Measurements from ENCODE around the gene CDH4. TPM values are rescaled to one million over a fixed set of nuclear protein-coding genes. Genes with fewer than 3 reads are reported as not detected.

The CDH4 gene
- total and polyA plus RNA-seq, 2 donors (not counting 3 experiments of a cell fraction or from before 2014, with no cell fraction given), result 0.17 to 0.51 TPM

- Histone ChIP-seq H3K9me1 (replicated peaks; ENCODE audit: control insufficient read depth, extremely low read depth, insufficient read depth, low read length) (no peaks in the 10 kb centered on the region), H3K36me3 (ENCODE audit: control insufficient read depth in 2 of 2, extremely low read depth in 1 of 2, insufficient read depth in 2 of 2, low read length in 2 of 2) (no peaks in the 10 kb centered on the region), H3K27ac (ENCODE audit: insufficient read depth, low read depth, low read length) (no peak overlapping the region), H3K4me3 (replicated peaks in 1 of 3; ENCODE audit: insufficient read depth in 1 of 3, low read depth in 1 of 3, low read length in 3 of 3) (no peak overlapping the region), H3K4me2 (ENCODE audit: insufficient read depth, low read length) (no peak overlapping the region), H4K20me1 (replicated peaks; ENCODE audit: control insufficient read depth, extremely low read depth, insufficient read depth, low read length) (no peaks in the 10 kb centered on the region), H3K9me3 (replicated peaks; ENCODE audit: control insufficient read depth, insufficient read depth, low read length) (peaks cover 15% of the 10 kb centered on the region), H3K4me1 (ENCODE audit: control insufficient read depth, extremely low read depth, insufficient read depth, low read length) (no peaks in the 10 kb centered on the region), H3K9ac (replicated peaks; ENCODE audit: extremely low read depth, insufficient read depth, low read length) (no peak overlapping the region), H3K79me2 (ENCODE audit: control insufficient read depth, insufficient read depth, low read length) (no peaks in the 10 kb centered on the region), H3K27me3 (ENCODE audit: control insufficient read depth in 2 of 2, insufficient read depth in 2 of 2, low read length in 2 of 2) (no peaks in the 10 kb centered on the region), H2AFZ (ENCODE audit: low read depth, low read length) (no peak overlapping the region)
- dilution Hi-C loops (cut with MboI; ENCODE audit: extremely low pct_ligation_motif_present, low sequenced_read_pairs) (no loop called here), intact Hi-C loops (cut with micrococcal nuclease) (no loop called here)
- BruUV-seq (replicated peaks), result no TSS peak
- ChIA-PET POLR2A (no interaction called here), CTCF (no interaction called here)
- TF ChIP-seq MAX (IDR thresholded peaks at IDR 0.05; ENCODE audit: insufficient read depth, insufficient read length) (no peak), GATA2 (IDR thresholded peaks at IDR 0.05; ENCODE audit: insufficient read depth, insufficient read length, low read depth, low read length) (no peak), EZH2 (IDR thresholded peaks at IDR 0.05; ENCODE audit: borderline replicate concordance, low read depth, low read length, severe bottlenecking) (no peak), JUN (IDR thresholded peaks at IDR 0.05; ENCODE audit: borderline replicate concordance, insufficient read depth, insufficient read length, low read depth) (no peak), CTCF (IDR thresholded peaks at IDR 0.05; ENCODE audit: extremely low read depth in 1 of 2, insufficient read depth in 1 of 2, low read depth in 1 of 2, low read length in 2 of 2) (no peak), POLR2A (IDR thresholded peaks at IDR 0.05; ENCODE audit: low read depth, low read length) (no peak), FOS (IDR thresholded peaks at IDR 0.05; ENCODE audit: borderline replicate concordance, insufficient read depth, low read length) (no peak), MYC (IDR thresholded peaks at IDR 0.05; ENCODE audit: low read depth, low read length) (no peak), POLR2AphosphoS5 (IDR thresholded peaks at IDR 0.05; ENCODE audit: insufficient read depth, low read depth, low read length) (no peak)
- DNase-seq (ENCODE audit: low read depth, low spot score) (no peak), FAIRE-seq (no peak)
Observed at GRCh38 chr20:61459266-61459665, 207.2 kb downstream of the CDH4 start.

Measured in endothelial cell of umbilical vein (primary cell).